C4-2B (cell line): ENCODE data around the gene SPOCK1.

ENCODE experiments used
- H3K27ac ChIP-seq: fragments of 450-650 bp; 2 replicates; pipeline ENCODE4 v1.5.1; 2017
- CTCF ChIP-seq: fragments of 450-650 bp; conservative IDR thresholded peaks from 2 replicates; pipeline ENCODE4 v1.5.1; 2017; ENCODE audit warnings: mild to moderate bottlenecking
- ZFX ChIP-seq: fragments of 450-650 bp; IDR thresholded peaks from 2 replicates; pipeline ENCODE4 v1.6.1; 2017

The SPOCK1 gene

GRCh38 chr5:137214446-137215189 lies 284.5 kb downstream of the SPOCK1 start:
- TF ChIP-seq CTCF (no peak), ZFX (no peak)
- no peak overlapping the region; the same call in 1 of the 2 replicates for H3K27ac ChIP-seq

DNA sequence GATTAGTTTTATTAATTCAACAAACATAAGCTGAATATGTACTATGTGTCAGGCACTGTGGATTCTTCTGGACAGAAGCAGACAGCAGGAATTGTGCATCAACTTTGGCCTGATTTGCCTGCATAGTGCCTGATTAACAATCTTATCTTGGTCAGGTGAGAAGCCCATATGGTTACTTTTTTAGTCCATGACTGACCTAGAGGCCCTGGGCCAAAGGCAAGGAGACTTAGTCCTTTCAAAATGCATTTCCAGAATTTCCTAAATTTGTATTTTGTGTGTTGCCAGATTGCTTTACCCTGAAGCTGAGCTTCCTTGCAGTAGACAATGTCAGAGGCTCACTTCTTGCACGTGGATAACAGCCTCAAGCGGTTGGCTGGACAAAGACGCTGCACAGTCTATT lies 286.7 kb downstream of the SPOCK1 start:
- no peak overlapping the region for H3K27ac ChIP-seq
- TF ChIP-seq CTCF (no peak), ZFX (no peak)

DNA sequence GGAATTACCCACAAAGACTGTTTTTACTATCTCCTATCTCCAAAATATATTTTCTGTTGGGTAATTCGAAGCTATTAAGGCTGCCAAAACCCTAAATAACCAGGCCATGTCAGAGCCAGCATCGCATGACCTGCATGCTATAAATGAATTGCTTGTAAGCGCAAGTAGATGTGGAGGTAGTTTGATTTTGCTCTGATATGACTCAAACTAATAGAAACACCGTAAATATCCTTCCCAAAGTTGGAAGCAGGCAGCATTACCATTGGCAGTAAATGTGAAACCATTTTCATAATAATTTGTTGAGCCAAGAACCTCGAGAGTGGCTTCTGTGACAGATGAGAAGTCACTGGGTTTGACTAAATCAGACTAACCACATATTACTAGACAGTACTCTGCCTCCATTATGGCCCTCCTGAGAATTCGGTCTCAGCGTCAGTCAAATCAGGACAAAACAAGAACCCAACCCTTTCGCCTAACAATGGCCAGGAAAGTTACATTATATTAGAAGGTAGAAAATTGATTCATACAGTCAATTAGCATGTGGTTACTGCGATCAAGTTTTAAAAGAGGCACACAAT lies 289.8 kb downstream of the SPOCK1 start:
- TF ChIP-seq CTCF (no peak), ZFX (no peak)
- H3K27ac ChIP-seq = no peak overlapping the region; the same call in 1 of the 2 replicates

DNA sequence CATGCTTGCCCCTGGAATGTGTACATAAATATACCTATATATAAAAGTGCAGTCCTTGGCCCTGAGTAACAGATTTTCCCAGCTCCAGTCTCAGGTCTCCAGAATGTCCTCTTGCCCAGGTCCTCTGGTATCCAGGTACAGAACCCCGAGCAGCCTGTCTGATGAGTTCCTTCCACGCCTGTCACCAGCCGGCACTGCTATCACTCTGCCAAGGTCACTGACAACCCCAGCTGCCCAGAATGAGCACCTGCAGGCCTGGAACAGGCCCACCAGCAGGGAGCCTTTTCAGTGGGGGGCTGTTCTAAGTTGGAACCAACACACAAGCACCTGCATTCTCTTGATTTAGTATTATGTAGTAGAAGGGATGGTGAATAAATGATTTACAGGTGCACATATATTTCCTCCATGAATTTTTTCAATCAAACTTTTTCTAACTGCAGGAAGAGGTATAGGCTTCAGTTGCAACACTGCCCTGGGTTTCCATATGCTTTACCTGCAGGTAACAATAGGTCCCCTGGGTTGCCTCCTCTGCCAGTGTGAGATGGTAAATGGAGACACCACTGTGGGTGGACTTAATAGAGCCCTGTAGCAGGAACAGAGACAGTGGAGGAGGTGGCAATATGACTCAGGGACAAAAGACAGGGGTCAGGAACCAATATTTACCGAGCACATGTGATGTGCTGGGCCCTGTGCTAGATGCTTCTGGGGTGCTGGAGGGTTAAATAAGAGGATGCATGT lies 291.9 kb downstream of the SPOCK1 start:
- H3K27ac ChIP-seq = no peak overlapping the region
- TF ChIP-seq CTCF (no peak), ZFX (no peak)

DNA sequence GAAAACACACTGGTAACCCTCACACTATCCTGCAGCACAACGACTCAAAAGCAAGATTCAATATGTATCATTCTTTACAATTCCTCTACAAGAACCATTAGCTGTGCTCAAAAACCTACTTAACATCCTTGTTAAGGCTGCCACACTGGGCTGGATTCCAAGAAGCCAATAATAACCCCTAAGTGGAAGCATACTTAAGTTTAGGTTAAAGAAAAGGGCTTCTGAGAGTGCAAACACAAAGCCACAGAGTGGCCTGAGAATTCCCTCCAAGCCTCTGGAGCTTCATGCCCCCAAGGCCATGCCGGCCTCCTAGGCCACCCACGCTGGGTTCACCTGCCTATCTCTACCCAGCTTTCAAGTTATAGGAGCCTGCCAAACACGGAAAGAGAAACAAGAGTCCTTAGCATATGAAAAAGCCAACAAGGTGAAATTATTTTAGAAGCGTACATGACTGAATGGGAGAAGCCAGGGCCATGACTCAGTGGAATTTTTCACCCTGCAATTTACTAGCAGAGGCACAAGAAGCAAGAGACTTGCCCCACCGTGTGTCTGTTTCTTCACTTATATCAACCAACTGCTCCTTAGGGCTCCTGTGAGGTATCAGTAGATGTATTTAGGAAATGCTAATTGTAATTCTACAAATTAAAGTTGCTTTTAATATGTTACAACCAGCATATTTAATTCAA lies 293.0 kb downstream of the SPOCK1 start:
- TF ChIP-seq CTCF (no peak), ZFX (no peak)
- no peak overlapping the region for H3K27ac ChIP-seq

- TF ChIP-seq CTCF (no peak), ZFX (no peak)
- H3K27ac ChIP-seq = no peak overlapping the region
Observed at GRCh38 chr5:137205231-137206027, 293.7 kb downstream of the SPOCK1 start.
